HEK293 (cell line): ENCODE measurements around the gene NOG.

Source experiments
- GLI4 ChIP-seq: fragments of 450-650 bp; formaldehyde crosslinking; IDR thresholded peaks from 2 replicates; pipeline ENCODE4 v1.5.1; 2016; ENCODE audit warnings: missing biosample characterization, missing genetic modification characterization
- TCF7L2 ChIP-seq: IDR thresholded peaks from 2 replicates; pipeline ENCODE4 v1.6.1; 2011; ENCODE audit warnings: low read depth, mild to moderate bottlenecking, inconsistent platforms, low read length, moderate library complexity, borderline replicate concordance
- YY1 ChIP-seq: fragments of 450-650 bp; formaldehyde crosslinking; IDR thresholded peaks from 2 replicates; pipeline ENCODE4 v1.5.1; 2018; ENCODE audit warnings: missing biosample characterization, missing genetic modification characterization
- ZNF211 ChIP-seq: fragments of 450-650 bp; formaldehyde crosslinking; IDR thresholded peaks from 2 replicates; pipeline ENCODE4 v1.5.1; 2016; ENCODE audit warnings: low read depth, missing biosample characterization, missing genetic modification characterization
- TF ChIP-seq, protein P1 (sequence below): fragments of 450-650 bp; formaldehyde crosslinking; IDR thresholded peaks from 2 replicates; pipeline ENCODE4 v1.5.1; 2016; ENCODE audit warnings: missing biosample characterization, missing genetic modification characterization, low read depth
- TF ChIP-seq, protein P2 (sequence below): fragments of 450-650 bp; formaldehyde crosslinking; IDR thresholded peaks from 2 replicates; pipeline ENCODE4 v1.5.1; 2016; ENCODE audit warnings: missing biosample characterization, missing genetic modification characterization
- TF ChIP-seq, protein P3 (sequence below): fragments of 450-650 bp; formaldehyde crosslinking; IDR thresholded peaks from 2 replicates; pipeline ENCODE4 v1.5.1; 2016; ENCODE audit warnings: missing biosample characterization, missing genetic modification characterization, low read depth
- TF ChIP-seq, protein P4 (sequence below): fragments of 450-650 bp; formaldehyde crosslinking; IDR thresholded peaks from 2 replicates; pipeline ENCODE4 v1.5.1; 2016; ENCODE audit warnings: missing biosample characterization, missing genetic modification characterization
- TF ChIP-seq, protein P5 (sequence below): fragments of 450-650 bp; formaldehyde crosslinking; conservative IDR thresholded peaks from 2 replicates; pipeline ENCODE4 v1.5.1; 2016; ENCODE audit warnings: low read depth, missing biosample characterization, missing genetic modification characterization

DNA sequence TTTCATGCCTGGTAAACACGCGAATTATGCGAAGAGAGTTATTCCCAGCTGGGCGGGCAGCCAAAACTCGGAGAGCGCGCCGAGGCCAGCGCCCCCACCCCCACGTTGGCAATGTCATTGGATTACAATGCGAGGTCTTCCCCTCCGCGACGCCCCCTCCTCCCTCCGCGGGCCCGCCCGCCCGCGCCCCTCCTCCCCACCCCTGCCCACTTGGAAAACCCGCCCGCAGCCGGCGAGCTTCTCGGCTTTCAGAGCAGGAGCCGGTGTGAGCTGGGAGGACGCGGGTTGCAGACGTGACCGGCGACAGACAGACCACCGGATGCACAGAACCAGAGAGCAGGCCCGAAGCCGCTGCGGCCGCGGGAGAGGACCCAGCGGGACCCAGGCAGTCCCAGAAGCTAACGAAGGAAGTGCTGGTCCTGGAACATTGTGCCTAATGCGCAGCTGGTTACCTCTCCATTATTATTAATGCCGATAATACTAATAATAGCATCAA lies 4.0 kb downstream of the NOG start:
- TF ChIP-seq GLI4 (no peak), TCF7L2 (no peak), YY1 (no peak), ZNF211 (tag by site-specific recombination) (no peak)
- TF ChIP-seq, protein P1, sequence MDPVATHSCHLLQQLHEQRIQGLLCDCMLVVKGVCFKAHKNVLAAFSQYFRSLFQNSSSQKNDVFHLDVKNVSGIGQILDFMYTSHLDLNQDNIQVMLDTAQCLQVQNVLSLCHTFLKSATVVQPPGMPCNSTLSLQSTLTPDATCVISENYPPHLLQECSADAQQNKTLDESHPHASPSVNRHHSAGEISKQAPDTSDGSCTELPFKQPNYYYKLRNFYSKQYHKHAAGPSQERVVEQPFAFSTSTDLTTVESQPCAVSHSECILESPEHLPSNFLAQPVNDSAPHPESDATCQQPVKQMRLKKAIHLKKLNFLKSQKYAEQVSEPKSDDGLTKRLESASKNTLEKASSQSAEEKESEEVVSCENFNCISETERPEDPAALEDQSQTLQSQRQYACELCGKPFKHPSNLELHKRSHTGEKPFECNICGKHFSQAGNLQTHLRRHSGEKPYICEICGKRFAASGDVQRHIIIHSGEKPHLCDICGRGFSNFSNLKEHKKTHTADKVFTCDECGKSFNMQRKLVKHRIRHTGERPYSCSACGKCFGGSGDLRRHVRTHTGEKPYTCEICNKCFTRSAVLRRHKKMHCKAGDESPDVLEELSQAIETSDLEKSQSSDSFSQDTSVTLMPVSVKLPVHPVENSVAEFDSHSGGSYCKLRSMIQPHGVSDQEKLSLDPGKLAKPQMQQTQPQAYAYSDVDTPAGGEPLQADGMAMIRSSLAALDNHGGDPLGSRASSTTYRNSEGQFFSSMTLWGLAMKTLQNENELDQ (tag by site-specific recombination), result no peak
- TF ChIP-seq, protein P2, sequence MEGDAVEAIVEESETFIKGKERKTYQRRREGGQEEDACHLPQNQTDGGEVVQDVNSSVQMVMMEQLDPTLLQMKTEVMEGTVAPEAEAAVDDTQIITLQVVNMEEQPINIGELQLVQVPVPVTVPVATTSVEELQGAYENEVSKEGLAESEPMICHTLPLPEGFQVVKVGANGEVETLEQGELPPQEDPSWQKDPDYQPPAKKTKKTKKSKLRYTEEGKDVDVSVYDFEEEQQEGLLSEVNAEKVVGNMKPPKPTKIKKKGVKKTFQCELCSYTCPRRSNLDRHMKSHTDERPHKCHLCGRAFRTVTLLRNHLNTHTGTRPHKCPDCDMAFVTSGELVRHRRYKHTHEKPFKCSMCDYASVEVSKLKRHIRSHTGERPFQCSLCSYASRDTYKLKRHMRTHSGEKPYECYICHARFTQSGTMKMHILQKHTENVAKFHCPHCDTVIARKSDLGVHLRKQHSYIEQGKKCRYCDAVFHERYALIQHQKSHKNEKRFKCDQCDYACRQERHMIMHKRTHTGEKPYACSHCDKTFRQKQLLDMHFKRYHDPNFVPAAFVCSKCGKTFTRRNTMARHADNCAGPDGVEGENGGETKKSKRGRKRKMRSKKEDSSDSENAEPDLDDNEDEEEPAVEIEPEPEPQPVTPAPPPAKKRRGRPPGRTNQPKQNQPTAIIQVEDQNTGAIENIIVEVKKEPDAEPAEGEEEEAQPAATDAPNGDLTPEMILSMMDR (tag by site-specific recombination), result no peak
- TF ChIP-seq, protein P3, sequence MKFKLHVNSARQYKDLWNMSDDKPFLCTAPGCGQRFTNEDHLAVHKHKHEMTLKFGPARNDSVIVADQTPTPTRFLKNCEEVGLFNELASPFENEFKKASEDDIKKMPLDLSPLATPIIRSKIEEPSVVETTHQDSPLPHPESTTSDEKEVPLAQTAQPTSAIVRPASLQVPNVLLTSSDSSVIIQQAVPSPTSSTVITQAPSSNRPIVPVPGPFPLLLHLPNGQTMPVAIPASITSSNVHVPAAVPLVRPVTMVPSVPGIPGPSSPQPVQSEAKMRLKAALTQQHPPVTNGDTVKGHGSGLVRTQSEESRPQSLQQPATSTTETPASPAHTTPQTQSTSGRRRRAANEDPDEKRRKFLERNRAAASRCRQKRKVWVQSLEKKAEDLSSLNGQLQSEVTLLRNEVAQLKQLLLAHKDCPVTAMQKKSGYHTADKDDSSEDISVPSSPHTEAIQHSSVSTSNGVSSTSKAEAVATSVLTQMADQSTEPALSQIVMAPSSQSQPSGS (tag by site-specific recombination), result no peak
- TF ChIP-seq, protein P4, sequence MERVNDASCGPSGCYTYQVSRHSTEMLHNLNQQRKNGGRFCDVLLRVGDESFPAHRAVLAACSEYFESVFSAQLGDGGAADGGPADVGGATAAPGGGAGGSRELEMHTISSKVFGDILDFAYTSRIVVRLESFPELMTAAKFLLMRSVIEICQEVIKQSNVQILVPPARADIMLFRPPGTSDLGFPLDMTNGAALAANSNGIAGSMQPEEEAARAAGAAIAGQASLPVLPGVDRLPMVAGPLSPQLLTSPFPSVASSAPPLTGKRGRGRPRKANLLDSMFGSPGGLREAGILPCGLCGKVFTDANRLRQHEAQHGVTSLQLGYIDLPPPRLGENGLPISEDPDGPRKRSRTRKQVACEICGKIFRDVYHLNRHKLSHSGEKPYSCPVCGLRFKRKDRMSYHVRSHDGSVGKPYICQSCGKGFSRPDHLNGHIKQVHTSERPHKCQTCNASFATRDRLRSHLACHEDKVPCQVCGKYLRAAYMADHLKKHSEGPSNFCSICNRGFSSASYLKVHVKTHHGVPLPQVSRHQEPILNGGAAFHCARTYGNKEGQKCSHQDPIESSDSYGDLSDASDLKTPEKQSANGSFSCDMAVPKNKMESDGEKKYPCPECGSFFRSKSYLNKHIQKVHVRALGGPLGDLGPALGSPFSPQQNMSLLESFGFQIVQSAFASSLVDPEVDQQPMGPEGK (tag by site-specific recombination), result peak; percentile 44; the same call in 1 of the 2 replicates
- TF ChIP-seq, protein P5, sequence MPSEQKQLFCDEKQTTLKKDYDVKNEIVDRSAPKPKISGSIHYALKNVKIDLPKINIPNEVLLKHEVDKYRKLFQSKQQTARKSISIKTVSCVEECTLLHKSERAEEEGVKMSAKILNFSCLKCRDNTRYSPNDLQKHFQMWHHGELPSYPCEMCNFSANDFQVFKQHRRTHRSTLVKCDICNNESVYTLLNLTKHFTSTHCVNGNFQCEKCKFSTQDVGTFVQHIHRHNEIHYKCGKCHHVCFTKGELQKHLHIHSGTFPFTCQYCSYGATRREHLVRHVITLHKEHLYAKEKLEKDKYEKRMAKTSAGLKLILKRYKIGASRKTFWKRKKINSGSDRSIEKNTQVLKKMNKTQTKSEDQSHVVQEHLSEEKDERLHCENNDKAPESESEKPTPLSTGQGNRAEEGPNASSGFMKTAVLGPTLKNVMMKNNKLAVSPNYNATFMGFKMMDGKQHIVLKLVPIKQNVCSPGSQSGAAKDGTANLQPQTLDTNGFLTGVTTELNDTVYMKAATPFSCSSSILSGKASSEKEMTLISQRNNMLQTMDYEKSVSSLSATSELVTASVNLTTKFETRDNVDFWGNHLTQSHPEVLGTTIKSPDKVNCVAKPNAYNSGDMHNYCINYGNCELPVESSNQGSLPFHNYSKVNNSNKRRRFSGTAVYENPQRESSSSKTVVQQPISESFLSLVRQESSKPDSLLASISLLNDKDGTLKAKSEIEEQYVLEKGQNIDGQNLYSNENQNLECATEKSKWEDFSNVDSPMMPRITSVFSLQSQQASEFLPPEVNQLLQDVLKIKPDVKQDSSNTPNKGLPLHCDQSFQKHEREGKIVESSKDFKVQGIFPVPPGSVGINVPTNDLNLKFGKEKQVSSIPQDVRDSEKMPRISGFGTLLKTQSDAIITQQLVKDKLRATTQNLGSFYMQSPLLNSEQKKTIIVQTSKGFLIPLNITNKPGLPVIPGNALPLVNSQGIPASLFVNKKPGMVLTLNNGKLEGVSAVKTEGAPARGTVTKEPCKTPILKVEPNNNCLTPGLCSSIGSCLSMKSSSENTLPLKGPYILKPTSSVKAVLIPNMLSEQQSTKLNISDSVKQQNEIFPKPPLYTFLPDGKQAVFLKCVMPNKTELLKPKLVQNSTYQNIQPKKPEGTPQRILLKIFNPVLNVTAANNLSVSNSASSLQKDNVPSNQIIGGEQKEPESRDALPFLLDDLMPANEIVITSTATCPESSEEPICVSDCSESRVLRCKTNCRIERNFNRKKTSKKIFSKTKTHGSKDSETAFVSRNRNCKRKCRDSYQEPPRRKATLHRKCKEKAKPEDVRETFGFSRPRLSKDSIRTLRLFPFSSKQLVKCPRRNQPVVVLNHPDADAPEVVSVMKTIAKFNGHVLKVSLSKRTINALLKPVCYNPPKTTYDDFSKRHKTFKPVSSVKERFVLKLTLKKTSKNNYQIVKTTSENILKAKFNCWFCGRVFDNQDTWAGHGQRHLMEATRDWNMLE (tag by site-specific recombination), result no peak
